IgD-negative memory B cell (primary cell): ENCODE results near the gene TMPRSS9. TPM values are rescaled to one million over a fixed set of nuclear protein-coding genes. Genes with fewer than 3 reads are reported as not detected.

Experiments used
- H3K27ac Mint-ChIP-seq, 3 donors: one replicate each; pipeline ENCODE4 v1.8.0; 2020 to 2022; ENCODE audit warnings: mild to moderate bottlenecking in 3 of 3, mixed read lengths in 3 of 3, moderate library complexity in 1 of 3
- H3K27me3 Mint-ChIP-seq: one replicate; pipeline ENCODE4 v1.8.0; 2021; ENCODE audit warnings: mixed read lengths
- H3K36me3 Mint-ChIP-seq: one replicate; pipeline ENCODE4 v1.8.0; 2020; ENCODE audit warnings: mild to moderate bottlenecking, mixed read lengths
- H3K4me1 Mint-ChIP-seq, 3 donors: one replicate each; pipeline ENCODE4 v1.8.0; 2020 to 2022; ENCODE audit warnings: mixed read lengths in 3 of 3, mild to moderate bottlenecking in 1 of 3
- H3K4me3 Mint-ChIP-seq, 4 donors: one replicate each; pipeline ENCODE4 v1.8.0; 2020 to 2022; ENCODE audit warnings: mild to moderate bottlenecking in 4 of 4, mixed read lengths in 4 of 4, moderate library complexity in 3 of 4
- H3K9me3 Mint-ChIP-seq, 3 donors: one replicate each; pipeline ENCODE4 v1.8.0; 2020 to 2021; ENCODE audit warnings: mixed read lengths in 3 of 3, mild to moderate bottlenecking in 1 of 3
- polyA plus RNA-seq: library from polyadenylated mRNA; unstranded; fragments of 300-500 nt; fragmentation: Illumina TruSeq; gene quantifications from one replicate; pipeline ENCODE4 v1.2.3, GENCODE V29; 2021

Gene TMPRSS9
- polyA plus RNA-seq, 1 donor from 2014 or later, result not detected

DNA sequence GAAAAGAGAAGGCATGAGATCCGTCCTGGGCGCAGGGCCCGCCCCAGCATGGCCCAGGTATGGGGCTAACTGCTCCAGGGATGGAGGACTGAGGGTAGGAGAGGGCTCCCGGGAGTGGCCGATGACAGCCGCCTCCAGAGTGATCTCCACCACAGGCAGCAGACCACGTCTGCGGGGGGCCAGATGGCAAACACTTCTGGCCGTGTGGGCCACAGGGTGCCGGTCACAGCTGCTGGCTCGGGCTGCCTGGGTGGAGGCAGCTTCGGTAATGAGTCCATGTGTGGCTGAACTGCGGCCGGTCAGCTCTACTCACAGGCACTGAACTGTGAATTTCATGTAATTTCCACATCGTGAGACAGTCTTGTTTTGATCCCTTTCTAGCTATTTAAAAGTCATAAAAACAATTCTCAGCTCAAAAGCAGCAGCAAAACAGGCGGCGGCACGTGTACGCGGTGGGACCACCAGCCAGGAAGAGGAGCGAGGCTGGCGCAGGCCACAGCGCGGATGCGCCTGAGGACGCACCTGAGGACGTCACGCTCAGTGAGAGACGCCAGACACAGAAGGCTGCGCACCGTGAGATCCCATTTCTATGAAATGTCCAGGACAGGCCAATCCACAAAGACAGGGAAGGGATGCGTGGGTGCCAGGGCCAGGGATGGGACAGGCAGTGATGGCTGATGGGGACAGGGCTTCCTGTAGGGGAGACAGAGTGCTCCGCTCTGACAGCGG lies 35.7 kb upstream of the TMPRSS9 start:
- Mint-ChIP-seq H3K27ac (peak overlapping the region; percentile 91 to 97 (median 95)), H3K36me3 (peaks cover under 1% of the 10 kb centered on the region), H3K4me1 (peaks cover 23 to 38% (median 33%) of the 10 kb centered on the region in 3 donors)

DNA sequence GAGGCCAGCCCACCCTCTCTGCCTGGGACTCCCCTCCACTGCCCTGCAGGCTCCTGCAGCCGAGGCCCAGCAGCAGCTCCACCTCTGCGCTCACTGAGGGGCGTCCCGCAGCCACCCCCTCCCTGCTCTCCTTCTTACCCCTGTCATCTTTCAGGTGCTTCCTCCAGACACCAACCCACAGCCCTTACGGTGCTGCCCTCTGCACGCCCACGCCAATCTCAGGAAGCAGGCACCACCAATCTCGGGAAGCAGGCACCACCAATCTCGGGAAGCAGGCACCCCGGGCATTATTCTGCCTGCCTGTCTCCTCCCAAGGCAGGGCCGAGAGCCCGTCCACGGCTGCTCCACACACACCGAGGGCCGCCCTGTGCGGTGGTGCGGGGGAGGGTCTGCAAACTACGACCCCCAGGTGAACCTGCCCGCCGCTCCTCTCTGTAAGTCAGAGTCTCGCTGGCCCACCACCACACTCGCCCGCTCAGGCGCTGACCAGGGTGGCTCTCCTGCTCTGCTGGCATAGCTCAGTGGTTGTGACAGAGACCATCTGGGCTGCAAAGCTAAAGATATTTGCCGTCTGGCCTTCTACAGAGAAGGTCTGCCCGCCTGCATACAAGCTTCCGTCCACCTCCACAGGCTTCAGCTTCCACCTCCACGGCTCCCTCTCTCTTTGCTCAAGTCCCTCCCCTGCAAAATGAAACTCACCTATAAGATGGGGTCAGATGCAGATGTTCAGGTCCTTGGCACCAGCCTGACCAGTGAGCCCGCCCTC lies 34.6 kb upstream of the TMPRSS9 start:
- H3K9me3 Mint-ChIP-seq, result no peaks in the 10 kb centered on the region
- peak overlapping the region; percentile 59 to 92 (median 88) for H3K4me3 Mint-ChIP-seq
- H3K36me3 Mint-ChIP-seq, result peaks cover 1% of the 10 kb centered on the region
- peaks cover 27 to 46% (median 41%) of the 10 kb centered on the region in 3 donors for H3K4me1 Mint-ChIP-seq
- peak overlapping the region; percentile 91 to 97 (median 95) for H3K27ac Mint-ChIP-seq
- H3K27me3 Mint-ChIP-seq, result no peaks in the 10 kb centered on the region

More for the DNA sequence above, 35.7 kb upstream of the TMPRSS9 start:
- Mint-ChIP-seq H3K4me3 (peak overlapping the region; percentile 59 to 92 (median 88)), H3K27me3 (no peaks in the 10 kb centered on the region), H3K9me3 (no peaks in the 10 kb centered on the region)

DNA sequence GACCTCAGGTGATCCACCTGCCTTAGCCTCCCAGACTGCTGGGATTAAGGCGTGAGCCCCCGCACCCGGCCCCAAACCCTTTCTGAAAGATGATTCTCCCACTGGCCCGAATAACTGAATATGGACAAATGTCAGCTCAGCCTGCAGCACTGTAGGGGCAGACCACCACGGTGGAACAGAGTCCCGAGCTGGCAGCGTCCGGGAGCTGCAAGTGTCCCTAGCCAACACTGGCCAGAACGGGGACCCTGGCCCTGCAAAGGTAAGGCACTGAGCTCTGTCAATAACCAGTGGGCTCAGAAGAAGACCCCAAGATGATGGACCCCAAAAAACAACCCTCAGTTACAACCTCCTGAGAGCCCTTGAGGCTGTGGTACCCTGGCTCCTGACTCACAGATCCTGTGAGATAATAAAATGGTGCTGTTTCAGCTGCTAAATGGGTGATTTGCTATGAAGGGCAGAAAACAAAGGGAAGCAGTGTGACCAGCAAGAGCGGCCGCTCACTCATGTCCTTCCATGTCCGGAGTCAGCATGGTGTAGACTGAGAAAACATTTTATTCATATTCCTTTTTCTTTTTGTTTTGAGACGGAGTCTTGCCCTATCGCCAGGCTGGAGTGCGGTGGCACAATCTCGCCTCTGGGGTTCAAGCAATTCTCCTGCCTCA lies 33.2 kb upstream of the TMPRSS9 start:
- Mint-ChIP-seq H3K4me1 (peaks cover 32 to 56% (median 54%) of the 10 kb centered on the region in 3 donors), H3K27ac (peak overlapping the region; percentile 97 to 100 (median 99)), H3K4me3 (peak overlapping the region; percentile 28 to 100 (median 96)), H3K36me3 (peaks cover 1% of the 10 kb centered on the region), H3K27me3 (no peaks in the 10 kb centered on the region), H3K9me3 (no peaks in the 10 kb centered on the region)

DNA sequence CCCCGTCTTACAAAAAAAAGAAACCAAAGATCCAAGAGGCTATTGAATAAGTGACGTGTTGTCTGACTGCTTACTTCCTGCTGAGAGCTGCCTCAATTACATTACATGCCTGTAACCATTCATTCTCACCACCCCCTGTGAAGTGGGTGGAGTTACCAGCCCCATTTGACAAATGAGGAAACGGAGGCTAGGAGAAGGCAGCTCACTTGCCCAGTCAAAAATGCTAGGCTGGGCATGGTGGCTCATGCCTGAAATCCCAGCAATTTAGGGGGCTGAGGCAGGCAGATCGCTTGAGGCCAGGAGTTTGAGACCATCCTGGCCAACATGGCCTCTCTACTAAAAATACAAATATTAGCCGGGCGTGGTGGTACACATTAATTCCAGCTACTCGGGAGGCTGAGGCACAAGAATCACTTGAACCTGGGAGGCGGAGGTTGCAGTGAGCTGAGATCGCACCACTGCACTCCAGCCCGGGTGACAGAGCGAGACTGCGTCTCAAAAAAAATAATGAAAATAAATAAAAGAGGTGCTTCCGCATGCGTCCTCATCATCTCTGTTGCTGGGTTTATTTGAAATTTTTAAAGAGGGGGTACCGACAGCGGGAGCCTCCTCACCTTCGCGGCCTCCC lies 32.2 kb upstream of the TMPRSS9 start:
- Mint-ChIP-seq H3K9me3 (no peaks in the 10 kb centered on the region), H3K27ac (peak overlapping the region; percentile 97 to 100 (median 99)), H3K27me3 (no peaks in the 10 kb centered on the region), H3K36me3 (peaks cover 1% of the 10 kb centered on the region), H3K4me3 (peak overlapping the region; percentile 92 to 100 (median 100)), H3K4me1 (peaks cover 37 to 63% (median 58%) of the 10 kb centered on the region in 3 donors)

DNA sequence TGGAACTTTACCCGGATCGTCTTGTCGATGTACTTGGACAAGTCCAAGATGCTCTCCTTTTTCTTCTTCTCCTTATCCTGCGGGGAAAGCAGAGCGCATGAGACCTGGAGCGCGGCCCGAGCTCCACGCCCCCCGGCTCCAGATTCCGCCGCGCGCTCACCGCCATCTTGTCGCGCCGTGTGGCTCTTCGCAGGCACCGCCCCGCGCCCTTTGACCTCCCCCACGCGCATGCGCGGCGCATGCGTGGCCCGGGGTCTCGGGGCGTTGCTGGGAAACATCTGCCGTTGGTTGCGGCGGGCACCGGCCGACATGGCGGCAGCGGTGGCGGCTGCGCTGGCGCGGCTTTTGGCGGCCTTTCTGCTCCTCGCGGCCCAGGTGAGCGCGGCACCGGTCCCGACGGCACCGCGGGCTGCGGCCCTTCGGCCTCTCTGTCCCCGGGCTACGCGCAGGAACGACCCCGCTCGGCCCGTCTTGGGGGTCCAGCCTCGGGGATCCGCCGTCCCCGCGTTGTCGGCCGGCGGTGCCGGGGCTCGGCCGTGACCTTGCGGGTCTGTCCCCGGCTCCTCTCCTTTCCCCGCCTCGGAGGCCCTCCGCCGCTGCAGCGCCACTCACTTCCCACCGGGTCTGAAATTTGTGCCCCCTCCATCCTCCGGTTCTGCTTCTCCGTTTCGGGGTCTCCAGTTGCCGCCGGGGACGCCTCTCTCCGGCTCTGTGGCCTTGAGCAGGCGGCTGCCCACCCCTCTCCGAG lies 31.5 kb upstream of the TMPRSS9 start, which contains the start of the genes LSM7 and SPPL2B:
Gene LSM7, minus strand, starts transcription at position 186 of the 748 bp plus-strand sequence. Its CDS starts 20 bp downstream, at position 166.
Gene SPPL2B, plus strand, starts transcription at position 284 of the 748 bp plus-strand sequence. Its CDS starts 26 bp downstream, at position 310.
- Mint-ChIP-seq H3K27ac (peak within 1 kb of the TSS; percentile 97 to 100 (median 99)), H3K36me3 (peaks cover 1% of the 10 kb centered on the region), H3K27me3 (no peaks in the 10 kb centered on the region), H3K4me1 (peaks cover 37 to 67% (median 63%) of the 10 kb centered on the region in 3 donors), H3K9me3 (no peaks in the 10 kb centered on the region), H3K4me3 (peak within 1 kb of the TSS; percentile 92 to 100 (median 100))

DNA sequence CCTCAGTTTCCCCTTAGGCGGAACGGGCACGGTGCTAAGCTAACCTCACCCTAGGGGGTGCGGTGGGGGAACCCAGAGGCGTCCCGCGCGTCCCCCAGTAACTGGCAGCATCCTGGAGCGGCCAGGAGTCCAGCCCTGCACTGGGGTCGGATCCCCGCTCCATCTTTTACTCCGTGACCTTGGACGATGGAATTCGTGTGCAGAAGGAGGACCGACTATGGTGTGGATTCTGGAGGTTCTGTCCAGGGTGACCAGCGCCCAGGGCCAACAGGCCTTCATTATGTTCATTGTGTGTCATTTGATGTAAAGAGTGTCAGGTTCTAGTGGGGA lies 31.0 kb upstream of the TMPRSS9 start:
- Mint-ChIP-seq H3K4me3 (peak overlapping the region; percentile 87 to 100 (median 96)), H3K27ac (peak overlapping the region; percentile 93 to 100 (median 97)), H3K9me3 (no peaks in the 10 kb centered on the region), H3K27me3 (no peaks in the 10 kb centered on the region), H3K4me1 (peaks cover 37 to 67% (median 66%) of the 10 kb centered on the region in 3 donors), H3K36me3 (peaks cover 1% of the 10 kb centered on the region)

DNA sequence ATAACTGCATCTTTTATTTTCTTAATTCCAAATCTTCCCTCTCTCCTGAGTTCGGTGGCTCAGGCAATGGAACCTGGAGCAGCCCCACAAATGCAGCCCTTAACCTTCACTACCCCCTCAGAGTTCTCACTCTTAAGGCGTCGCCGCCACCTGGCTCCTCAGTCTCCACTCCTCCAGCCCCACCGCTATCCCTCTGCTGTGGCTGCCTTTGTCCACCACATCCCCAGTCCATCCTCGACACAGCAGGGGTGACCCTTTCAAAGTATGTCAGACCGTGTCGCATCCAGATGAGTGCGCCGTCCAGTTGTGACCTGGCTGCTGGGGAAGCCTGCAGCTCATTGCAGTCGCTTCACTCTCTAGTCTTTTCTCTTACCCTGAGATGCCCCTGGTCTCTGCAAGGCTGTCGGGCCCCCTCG lies 30.6 kb upstream of the TMPRSS9 start:
- Mint-ChIP-seq H3K9me3 (no peaks in the 10 kb centered on the region), H3K36me3 (peaks cover 1% of the 10 kb centered on the region), H3K27ac (peak overlapping the region; percentile 93 to 100 (median 97)), H3K4me3 (peak overlapping the region; percentile 87 to 100 (median 96)), H3K27me3 (no peaks in the 10 kb centered on the region), H3K4me1 (peaks cover 33 to 63% (median 63%) of the 10 kb centered on the region in 3 donors)

DNA sequence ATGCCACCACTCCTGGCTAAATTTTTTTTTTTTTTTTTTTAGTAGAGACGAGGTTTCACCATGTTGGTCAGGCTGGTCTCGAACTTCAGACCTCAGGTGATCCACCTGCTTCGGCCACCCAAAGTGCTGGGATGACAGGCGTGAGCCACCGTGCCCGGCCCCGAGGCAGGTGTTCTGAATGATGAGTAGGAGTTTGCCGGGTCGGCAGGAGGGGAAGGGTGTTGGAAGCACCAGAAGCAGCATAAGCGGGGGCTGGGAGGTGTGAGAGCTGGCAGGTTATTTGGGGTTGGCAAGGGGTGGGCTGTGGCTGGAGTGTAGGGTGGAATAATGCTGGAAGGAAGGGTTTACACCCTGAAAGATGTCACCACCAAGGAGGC lies 29.8 kb upstream of the TMPRSS9 start:
- H3K36me3 Mint-ChIP-seq, result peaks cover 1% of the 10 kb centered on the region
- H3K4me3 Mint-ChIP-seq, result peak overlapping the region in 3 of 4 donors; percentile 37 to 92 (median 86)
- peaks cover 30 to 58% (median 56%) of the 10 kb centered on the region in 3 donors for H3K4me1 Mint-ChIP-seq
- peak overlapping the region in 2 of 3 donors; percentile 97 to 98 for H3K27ac Mint-ChIP-seq
- no peaks in the 10 kb centered on the region for H3K27me3 Mint-ChIP-seq
- no peaks in the 10 kb centered on the region for H3K9me3 Mint-ChIP-seq

DNA sequence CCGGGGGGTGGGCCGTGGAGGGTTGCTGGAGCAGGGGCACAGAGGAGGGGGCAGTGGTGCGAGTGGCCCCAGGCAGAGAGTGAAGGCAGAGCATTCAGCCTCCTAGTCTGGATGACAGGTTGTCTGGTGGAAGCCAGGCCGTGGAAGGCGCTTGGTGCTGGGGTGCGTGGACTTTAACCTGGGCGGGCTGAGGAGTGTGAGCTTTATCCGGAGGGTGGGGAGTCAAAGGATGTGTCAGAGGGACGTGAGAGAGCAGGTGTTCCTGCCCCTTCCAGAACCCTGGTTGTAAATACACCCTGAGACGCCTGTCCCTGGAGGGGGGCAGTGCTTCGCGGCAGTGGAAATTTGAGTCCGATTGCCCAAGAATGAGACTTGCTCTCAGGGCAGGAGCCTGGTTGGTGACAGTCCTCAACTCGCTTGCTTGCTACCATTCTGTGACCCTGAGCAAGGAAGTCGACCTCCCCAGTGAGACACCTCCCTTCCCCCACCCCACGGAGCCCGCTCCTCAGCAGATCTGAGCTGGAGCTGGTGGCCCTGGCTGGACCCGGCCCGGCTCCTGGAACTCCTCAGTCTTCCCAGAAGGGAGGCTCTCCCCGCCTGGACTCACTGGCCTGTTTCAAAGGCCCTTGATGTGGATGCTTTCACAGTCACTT lies 29.3 kb upstream of the TMPRSS9 start:
- Mint-ChIP-seq H3K27me3 (no peaks in the 10 kb centered on the region), H3K9me3 (no peaks in the 10 kb centered on the region), H3K36me3 (peaks cover 1% of the 10 kb centered on the region), H3K4me1 (peaks cover 26 to 55% (median 53%) of the 10 kb centered on the region in 3 donors), H3K4me3 (peak overlapping the region; percentile 4 to 86 (median 61)), H3K27ac (peak overlapping the region; percentile 39 to 98 (median 97))

DNA sequence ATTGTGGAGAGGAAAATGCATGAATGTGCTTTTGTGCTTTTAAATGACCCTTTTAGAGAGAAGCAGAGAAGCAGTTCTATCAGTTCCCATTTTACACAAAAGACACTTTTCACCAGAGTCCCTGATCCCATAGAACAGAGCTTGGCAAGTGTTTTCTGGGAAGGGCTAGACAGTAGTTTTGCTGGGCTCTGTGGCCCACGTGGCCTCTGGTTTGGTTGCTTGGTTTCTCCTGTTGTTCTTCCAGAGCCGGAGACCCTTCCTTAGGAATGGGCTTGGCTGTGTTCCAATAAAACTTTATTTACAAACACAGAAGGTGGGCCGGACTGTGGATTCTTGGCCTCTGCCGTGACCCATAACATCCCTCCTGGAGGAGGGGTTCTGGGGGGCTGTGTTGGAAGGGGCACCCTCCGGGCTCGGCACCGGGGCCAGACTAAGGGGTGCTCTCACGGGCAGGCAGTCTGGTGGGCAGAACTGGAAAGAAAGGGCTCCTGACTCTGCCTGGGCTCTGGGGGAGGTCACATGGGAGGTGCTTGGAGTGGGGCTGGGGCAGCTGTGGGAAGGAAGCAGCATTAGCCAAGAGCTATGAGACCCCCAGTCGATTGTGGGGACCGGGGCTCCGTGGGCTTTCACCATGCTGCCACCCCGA lies 28.3 kb upstream of the TMPRSS9 start:
- Mint-ChIP-seq H3K27me3 (no peaks in the 10 kb centered on the region), H3K4me1 (peaks cover 30 to 54% (median 54%) of the 10 kb centered on the region in 3 donors), H3K9me3 (no peaks in the 10 kb centered on the region), H3K36me3 (peaks cover 1% of the 10 kb centered on the region), H3K4me3 (peak overlapping the region; percentile 48 to 92 (median 88)), H3K27ac (peak overlapping the region; percentile 97 to 98 (median 97))

DNA sequence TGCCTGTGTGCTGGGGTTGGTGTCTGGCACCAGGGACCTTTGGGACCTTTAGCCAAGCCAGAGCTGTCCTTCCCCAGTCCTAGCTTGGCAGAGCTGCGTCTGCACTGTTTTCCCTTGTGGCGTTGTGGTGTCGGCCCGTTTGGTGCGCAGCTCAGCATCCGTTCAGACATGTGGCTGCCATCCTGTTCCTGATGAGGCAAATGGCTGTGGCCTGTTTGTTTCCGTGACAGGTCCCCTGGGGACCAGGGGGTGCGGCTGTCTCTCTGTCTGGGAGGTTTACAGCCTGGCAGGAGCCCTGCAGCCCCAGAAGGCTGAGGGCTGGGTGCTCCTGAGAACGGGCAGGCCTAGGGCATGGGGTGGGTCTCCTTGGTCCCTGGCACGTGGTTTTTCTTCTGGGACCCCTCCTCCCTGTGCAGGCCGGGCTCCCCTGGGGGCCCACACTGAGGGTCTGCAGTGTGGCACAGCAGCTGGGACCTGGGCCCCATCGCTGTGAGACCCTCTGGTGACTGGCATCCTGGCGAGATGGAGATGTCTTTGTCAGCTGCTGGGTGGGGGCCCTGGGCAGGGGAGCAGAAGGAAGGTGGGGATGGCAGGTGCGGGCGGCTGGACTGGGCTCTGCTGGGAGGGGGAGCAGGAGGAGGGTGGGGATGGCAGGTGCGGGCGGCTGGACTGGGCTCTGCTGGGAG lies 27.6 kb upstream of the TMPRSS9 start:
- peaks cover 2% of the 10 kb centered on the region for H3K36me3 Mint-ChIP-seq
- H3K9me3 Mint-ChIP-seq, result no peaks in the 10 kb centered on the region
- H3K4me1 Mint-ChIP-seq, result peaks cover 29 to 48% (median 47%) of the 10 kb centered on the region in 3 donors
- H3K4me3 Mint-ChIP-seq, result peak overlapping the region; percentile 76 to 92 (median 88)
- no peaks in the 10 kb centered on the region for H3K27me3 Mint-ChIP-seq
- peak overlapping the region; percentile 97 to 98 (median 97) for H3K27ac Mint-ChIP-seq

DNA sequence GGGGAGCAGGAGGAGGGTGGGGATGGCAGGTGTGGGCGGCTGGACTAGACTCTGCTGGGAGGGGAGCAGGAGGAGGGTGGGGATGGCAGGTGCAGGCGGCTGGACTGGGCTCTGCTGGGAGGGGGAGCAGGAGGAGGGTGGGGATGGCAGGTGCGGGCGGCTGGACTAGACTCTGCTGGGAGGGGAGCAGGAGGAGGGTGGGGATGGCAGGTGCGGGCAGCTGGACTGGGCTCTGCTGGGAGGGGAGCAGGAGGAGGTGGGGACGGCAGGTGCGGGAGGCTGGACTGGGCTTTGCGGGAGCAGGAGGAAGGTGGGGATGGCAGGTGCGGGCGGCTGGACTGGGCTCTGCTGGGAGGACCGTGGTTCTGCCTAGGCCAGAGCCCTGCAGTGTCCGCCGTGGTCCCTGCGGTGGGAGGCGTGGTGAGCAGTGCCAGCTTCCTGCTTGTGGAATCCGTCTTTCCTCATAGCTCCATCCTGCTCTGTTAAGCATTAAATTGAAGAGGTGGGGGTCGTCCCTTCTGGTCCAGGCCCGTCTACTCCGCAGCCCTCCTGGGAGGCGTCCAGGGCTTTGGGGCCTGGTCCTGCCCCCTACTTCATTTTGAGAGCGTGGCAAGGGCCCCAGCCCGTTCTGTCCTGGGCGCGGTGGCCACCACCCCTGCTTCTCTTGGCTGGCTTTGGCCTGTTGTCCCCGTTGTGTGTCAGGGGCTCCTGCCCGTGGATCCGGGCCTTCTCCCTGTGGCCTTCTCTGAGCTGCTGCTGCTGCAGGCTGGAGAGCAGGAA lies 26.8 kb upstream of the TMPRSS9 start:
- peak overlapping the region; percentile 83 to 98 (median 97) for H3K27ac Mint-ChIP-seq

More for the DNA sequence above, 26.8 kb upstream of the TMPRSS9 start:
- H3K27me3 Mint-ChIP-seq, result no peaks in the 10 kb centered on the region
- H3K36me3 Mint-ChIP-seq, result peaks cover 4% of the 10 kb centered on the region
- H3K4me1 Mint-ChIP-seq, result peaks cover 24 to 46% (median 45%) of the 10 kb centered on the region in 3 donors
- H3K4me3 Mint-ChIP-seq, result peak overlapping the region; percentile 67 to 92 (median 78)
- no peaks in the 10 kb centered on the region for H3K9me3 Mint-ChIP-seq
